Measurements from ENCODE around the gene ATP13A2. TPM values are rescaled to one million over a fixed set of nuclear protein-coding genes. Genes with fewer than 3 reads are reported as not detected.

The ATP13A2 gene
- polyA plus RNA-seq, 1 donor (not counting 4 experiments of a cell fraction or from before 2014, with no cell fraction given), result 19.7 TPM

GRCh38 chr1:16986962-16987361 is 24.8 kb downstream of the ATP13A2 start:
- FAIRE-seq (no peak), DNase-seq (ENCODE audit: low read depth, low spot score) (no peak)
- no peaks in the 10 kb centered on the region for H3K79me2 ChIP-seq (ENCODE audit: control insufficient read depth, insufficient read depth, low read length)
- no peaks in the 10 kb centered on the region for H3K9me3 ChIP-seq (ENCODE audit: control insufficient read depth, low read depth, low read length)
- H3K4me1 ChIP-seq (ENCODE audit: control insufficient read depth, extremely low read depth, insufficient read depth, low read length), result peaks cover 17% of the 10 kb centered on the region
- dilution Hi-C loops (cut with MboI; ENCODE audit: extremely low pct_ligation_motif_present, low sequenced_read_pairs), result no loop called here
- no peak overlapping the region for H3K4me3 ChIP-seq (ENCODE audit: control insufficient read depth in 2 of 3, extremely low read depth in 1 of 3, insufficient read depth in 2 of 3, low read depth in 1 of 3, low read length in 3 of 3)
- no peak overlapping the region for H3K4me2 ChIP-seq (ENCODE audit: control insufficient read depth, extremely low read depth, insufficient read depth, low read depth, low read length)
- peaks cover 14 to 23% of the 10 kb centered on the region in 2 experiments for H3K36me3 ChIP-seq (ENCODE audit: control insufficient read depth in 2 of 2, extremely low read depth in 1 of 2, insufficient read depth in 2 of 2, low read length in 2 of 2)
- no peaks in the 10 kb centered on the region for H3K9me1 ChIP-seq (ENCODE audit: control insufficient read depth, extremely low read depth, insufficient read depth, low read length)
- no peak overlapping the region for H3K9ac ChIP-seq (ENCODE audit: control insufficient read depth, extremely low read depth, insufficient read depth, low read length)
- no peaks in the 10 kb centered on the region for H4K20me1 ChIP-seq (ENCODE audit: control insufficient read depth, extremely low read depth, insufficient read depth, low read length)
- H2AFZ ChIP-seq (ENCODE audit: control insufficient read depth, low read length), result no peak overlapping the region
- H3K27me3 ChIP-seq (ENCODE audit: control insufficient read depth, extremely low read depth, insufficient read depth, low read length), result no peaks in the 10 kb centered on the region
- TF ChIP-seq EZH2 (IDR thresholded peaks at IDR 0.05; ENCODE audit: low read length), result no peak
- TF ChIP-seq CTCF (optimal IDR thresholded peaks at IDR 0.05 in 1 of 3, IDR thresholded peaks at IDR 0.05 in 1 of 3, conservative IDR thresholded peaks at IDR 0.05 in 1 of 3; ENCODE audit: extremely low read depth in 1 of 3, insufficient read depth in 2 of 3, low read length in 3 of 3), result peak in 2 of 3 experiments; percentile 34 to 64
- no peak overlapping the region for H3K27ac ChIP-seq (ENCODE audit: control insufficient read depth, insufficient read depth, low read length)

- no peaks in the 10 kb centered on the region for H3K27me3 ChIP-seq (ENCODE audit: control insufficient read depth, extremely low read depth, insufficient read depth, low read length)
- FAIRE-seq (no peak), DNase-seq (ENCODE audit: low read depth, low spot score) (no peak)
- H4K20me1 ChIP-seq (ENCODE audit: control insufficient read depth, extremely low read depth, insufficient read depth, low read length), result no peaks in the 10 kb centered on the region
- no peak overlapping the region for H3K4me2 ChIP-seq (ENCODE audit: control insufficient read depth, extremely low read depth, insufficient read depth, low read depth, low read length)
- no peak overlapping the region for H2AFZ ChIP-seq (ENCODE audit: control insufficient read depth, low read length)
- H3K9me3 ChIP-seq (ENCODE audit: control insufficient read depth, low read depth, low read length), result no peaks in the 10 kb centered on the region
- peaks cover 14 to 20% of the 10 kb centered on the region in 2 experiments for H3K36me3 ChIP-seq (ENCODE audit: control insufficient read depth in 2 of 2, extremely low read depth in 1 of 2, insufficient read depth in 2 of 2, low read length in 2 of 2)
- no peaks in the 10 kb centered on the region for H3K79me2 ChIP-seq (ENCODE audit: control insufficient read depth, insufficient read depth, low read length)
- H3K4me1 ChIP-seq (ENCODE audit: control insufficient read depth, extremely low read depth, insufficient read depth, low read length), result peaks cover 21% of the 10 kb centered on the region
- H3K27ac ChIP-seq (ENCODE audit: control insufficient read depth, insufficient read depth, low read length), result no peak overlapping the region
- no peak overlapping the region for H3K9ac ChIP-seq (ENCODE audit: control insufficient read depth, extremely low read depth, insufficient read depth, low read length)
- no peak for TF ChIP-seq EZH2 (IDR thresholded peaks at IDR 0.05; ENCODE audit: low read length)
- no peak for TF ChIP-seq CTCF (optimal IDR thresholded peaks at IDR 0.05 in 1 of 3, IDR thresholded peaks at IDR 0.05 in 1 of 3, conservative IDR thresholded peaks at IDR 0.05 in 1 of 3; ENCODE audit: extremely low read depth in 1 of 3, insufficient read depth in 2 of 3, low read length in 3 of 3)
- no peak overlapping the region for H3K4me3 ChIP-seq (ENCODE audit: control insufficient read depth in 2 of 3, extremely low read depth in 1 of 3, insufficient read depth in 2 of 3, low read depth in 1 of 3, low read length in 3 of 3)
- dilution Hi-C loops (cut with MboI; ENCODE audit: extremely low pct_ligation_motif_present, low sequenced_read_pairs), result no loop called here
- no peaks in the 10 kb centered on the region for H3K9me1 ChIP-seq (ENCODE audit: control insufficient read depth, extremely low read depth, insufficient read depth, low read length)
Observed at GRCh38 chr1:16986560-16986959, 25.2 kb downstream of the ATP13A2 start.

All from keratinocyte (primary cell).